ENCODE data around the gene IFNK.

IFNK gene

DNA sequence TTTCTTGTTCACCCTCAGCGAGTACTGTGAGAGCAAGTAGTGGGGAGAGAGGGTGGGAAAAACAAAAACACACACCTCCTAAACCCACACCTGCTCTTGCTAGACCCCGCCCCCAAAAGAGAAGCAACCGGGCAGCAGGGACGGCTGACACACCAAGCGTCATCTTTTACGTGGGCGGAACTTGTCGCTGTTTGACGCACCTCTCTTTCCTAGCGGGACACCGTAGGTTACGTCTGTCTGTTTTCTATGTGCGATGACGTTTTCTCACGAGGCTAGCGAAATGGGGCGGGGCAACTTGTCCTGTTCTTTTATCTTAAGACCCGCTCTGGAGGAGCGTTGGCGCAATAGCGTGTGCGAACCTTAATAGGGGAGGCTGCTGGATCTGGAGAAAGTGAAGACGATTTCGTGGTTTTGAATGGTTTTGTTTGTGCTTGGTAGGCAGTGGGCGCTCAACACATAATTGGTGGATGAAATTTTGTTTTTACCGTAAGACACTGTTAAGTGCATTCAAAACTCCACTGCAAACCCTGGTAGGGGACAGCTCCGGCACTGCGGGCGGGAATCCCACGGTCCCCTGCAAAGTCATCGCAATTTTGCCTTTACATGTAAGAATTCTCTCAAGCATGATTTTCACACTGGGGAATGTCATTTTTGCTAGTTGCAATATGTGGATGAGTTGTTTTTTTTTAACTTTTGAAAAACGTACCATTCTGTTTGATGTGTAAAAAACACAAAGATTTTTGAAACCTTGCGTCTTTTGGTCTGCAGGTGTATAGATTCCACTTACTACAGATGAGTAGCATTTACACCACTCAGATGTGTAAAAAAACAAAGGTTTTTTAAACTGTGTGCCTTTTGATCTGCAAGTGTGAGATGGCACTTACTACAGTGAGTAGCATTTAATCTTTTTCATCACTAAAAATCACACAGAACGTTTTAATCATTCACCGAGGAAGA lies 49.8 kb downstream of the IFNK start:
- DNase-seq (ENCODE audit: low read depth): peak; percentile 100
